Measurements from ENCODE around the gene KATNB1.

DNA sequence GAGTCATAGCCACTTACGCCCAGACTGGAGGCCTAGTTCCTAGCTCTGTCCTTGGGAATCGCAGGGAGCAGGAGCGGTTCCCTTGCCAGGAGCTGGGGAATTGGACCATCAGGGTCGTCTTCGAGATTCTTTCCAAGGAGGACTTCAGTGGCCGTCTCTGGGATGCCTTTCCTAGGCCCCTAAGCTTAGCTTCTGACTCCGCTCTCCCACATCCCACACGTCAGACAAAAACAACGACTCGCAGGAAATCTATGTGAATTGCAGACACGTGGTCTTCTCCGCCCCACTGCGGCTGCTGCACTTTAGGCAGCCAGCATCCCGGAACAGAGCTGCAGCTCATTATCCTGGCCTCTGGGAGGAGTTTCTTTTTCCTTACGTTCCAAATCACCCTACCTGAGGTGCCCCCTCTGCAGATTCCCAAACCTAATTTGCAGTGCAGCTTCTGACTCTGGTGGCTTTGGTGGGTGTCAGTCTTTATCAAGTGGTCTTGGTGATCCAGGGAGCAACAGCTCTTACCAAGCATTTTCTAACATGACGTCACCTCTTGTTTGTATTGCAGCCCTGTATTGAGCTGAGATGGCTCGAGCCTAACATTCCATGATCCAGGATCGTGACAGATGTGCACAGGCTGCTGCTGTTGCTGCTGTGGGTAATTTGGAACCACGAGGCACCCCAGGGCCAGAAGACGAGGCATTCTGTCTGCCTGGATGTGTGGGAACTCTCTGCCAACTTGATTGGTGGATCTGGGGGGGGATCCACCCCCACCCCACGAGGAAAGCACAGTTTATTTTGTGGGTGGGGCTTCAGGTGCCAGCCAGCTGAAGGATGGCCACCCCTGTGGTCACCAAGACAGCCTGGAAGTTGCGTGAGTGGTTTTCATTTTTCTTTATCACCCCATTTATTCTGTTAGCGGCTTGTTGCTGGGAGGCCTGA is 1.1 kb downstream of the KATNB1 start:
- TF ChIP-seq, protein P1, sequence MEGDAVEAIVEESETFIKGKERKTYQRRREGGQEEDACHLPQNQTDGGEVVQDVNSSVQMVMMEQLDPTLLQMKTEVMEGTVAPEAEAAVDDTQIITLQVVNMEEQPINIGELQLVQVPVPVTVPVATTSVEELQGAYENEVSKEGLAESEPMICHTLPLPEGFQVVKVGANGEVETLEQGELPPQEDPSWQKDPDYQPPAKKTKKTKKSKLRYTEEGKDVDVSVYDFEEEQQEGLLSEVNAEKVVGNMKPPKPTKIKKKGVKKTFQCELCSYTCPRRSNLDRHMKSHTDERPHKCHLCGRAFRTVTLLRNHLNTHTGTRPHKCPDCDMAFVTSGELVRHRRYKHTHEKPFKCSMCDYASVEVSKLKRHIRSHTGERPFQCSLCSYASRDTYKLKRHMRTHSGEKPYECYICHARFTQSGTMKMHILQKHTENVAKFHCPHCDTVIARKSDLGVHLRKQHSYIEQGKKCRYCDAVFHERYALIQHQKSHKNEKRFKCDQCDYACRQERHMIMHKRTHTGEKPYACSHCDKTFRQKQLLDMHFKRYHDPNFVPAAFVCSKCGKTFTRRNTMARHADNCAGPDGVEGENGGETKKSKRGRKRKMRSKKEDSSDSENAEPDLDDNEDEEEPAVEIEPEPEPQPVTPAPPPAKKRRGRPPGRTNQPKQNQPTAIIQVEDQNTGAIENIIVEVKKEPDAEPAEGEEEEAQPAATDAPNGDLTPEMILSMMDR (IDR thresholded peaks at IDR 0.05; ENCODE audit: low read length): no peak
- no peak for TF ChIP-seq EZH2 (optimal IDR thresholded peaks at IDR 0.05; ENCODE audit: low read depth, low read length)
- TF ChIP-seq EZH2phosphoT487 (IDR thresholded peaks at IDR 0.05; ENCODE audit: low read length): no peak

All from MM.1S (cell line).